Suprapubic skin (tissue), 4 donors: Measurements from ENCODE around the gene GALNT18.

Experiments used
- CTCF ChIP-seq, 2 donors: fragments of 200-600 bp in 1 of 2; fragments of 450-650 bp in 1 of 2; sonication (generic) in 1 of 2; IDR thresholded peaks; one replicate each; pipeline ENCODE4 v1.5.1; 2016 to 2019; ENCODE audit warnings: antibody characterized with exemption in 2 of 2, mild to moderate bottlenecking in 1 of 2, moderate library complexity in 1 of 2
- EP300 ChIP-seq: sonication (generic); formaldehyde crosslinking; IDR thresholded peaks from one replicate; pipeline ENCODE4 v1.6.1; 2017; ENCODE audit warnings: antibody characterized with exemption
- POLR2A ChIP-seq, 2 donors: fragments of 450-650 bp; IDR thresholded peaks; one replicate each; pipeline ENCODE4 v1.6.1; 2017; ENCODE audit warnings: antibody characterized with exemption in 2 of 2, mild to moderate bottlenecking in 2 of 2, moderate library complexity in 2 of 2
- POLR2AphosphoS5 ChIP-seq, 3 donors: sonication (generic); formaldehyde crosslinking; IDR thresholded peaks; one replicate each; pipeline ENCODE4 v1.6.1; 2017; ENCODE audit warnings: antibody characterized with exemption in 3 of 3

DNA sequence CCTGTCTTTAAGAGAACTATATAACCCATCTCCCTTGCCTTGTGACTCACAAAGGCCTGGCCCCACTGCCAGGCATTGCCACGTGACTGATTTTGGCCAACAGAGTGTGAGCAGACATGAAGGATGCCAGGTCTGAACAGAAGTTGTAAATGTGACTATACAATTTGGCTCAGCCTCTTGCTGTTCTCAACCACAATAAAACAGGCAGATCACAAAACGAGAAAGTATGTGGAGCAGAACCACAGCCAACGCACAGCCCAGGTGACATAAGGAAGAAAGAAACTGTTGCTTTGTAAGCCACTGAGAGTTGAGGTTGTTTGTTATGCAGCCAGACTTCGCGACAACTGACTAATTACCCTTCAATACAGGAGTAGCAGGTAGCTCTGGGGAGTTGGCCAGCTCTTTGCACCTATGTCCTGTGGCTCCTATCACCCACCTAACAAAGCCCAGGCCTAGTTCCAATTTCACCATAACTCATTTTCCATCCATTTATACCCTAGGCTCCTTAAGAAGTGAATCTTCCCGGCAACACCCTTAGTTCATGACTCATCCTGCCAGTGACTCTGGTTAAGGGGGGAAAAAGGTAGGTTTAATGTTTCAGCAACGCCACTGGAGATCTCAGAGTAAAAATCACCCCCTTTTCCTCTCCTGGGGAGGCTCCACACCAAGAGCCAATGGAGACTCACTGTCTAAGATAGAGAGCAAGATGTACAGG is 53.7 kb downstream of the GALNT18 start:
- no peak for TF ChIP-seq CTCF (IDR thresholded peaks at IDR 0.05)
- TF ChIP-seq POLR2A (IDR thresholded peaks at IDR 0.05), result no peak
- TF ChIP-seq POLR2AphosphoS5 (IDR thresholded peaks at IDR 0.05), result no peak
- no peak for TF ChIP-seq EP300
